ENCODE measurements around the gene EXTL2. TPM values are rescaled to one million over a fixed set of nuclear protein-coding genes. Genes with fewer than 3 reads are reported as not detected.

Gene EXTL2
- total and polyA plus RNA-seq, 10 of the 15 experiments (the other 5 are each of a cell fraction or from before 2014, with no cell fraction given): 10.2 to 51.1 (median 16.2) TPM

DNA sequence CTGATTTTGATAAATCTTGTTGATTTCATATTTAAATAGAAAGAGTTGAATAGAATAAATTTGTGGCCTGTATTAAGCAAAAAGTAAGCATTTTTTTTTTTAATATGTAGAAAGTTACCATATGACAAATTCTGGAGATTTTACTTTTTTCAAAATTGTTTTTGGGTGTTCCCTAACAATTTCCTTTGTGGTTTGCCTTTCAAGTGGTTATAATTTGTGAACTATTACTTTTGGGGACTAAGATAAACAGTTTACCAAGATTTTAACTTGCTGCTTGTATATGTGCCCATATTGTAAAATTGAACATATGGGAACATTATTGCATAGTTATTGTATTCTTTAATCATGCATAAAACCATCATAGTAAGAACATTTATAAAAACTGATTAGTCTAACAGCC is 35.9 kb upstream of the EXTL2 start:
- no peaks in the 10 kb centered on the region for H4K20me1 ChIP-seq (ENCODE audit: control insufficient read depth, insufficient read depth)
- ChIA-PET RAD21 (ENCODE audit: unreplicated experiment) (interaction anchor here (1.3 to 1.6 kb wide), 3 partner anchors 10 to 507 kb away, joined by 3 to 10 read pairs (median 5); no protein-coding TSS in a partner anchor), POLR2A (no interaction called here), CTCF (interaction anchor here (1.2 to 1.5 kb wide), 3 partner anchors 308 to 415 kb away, joined by 3 to 7 read pairs (median 4); no protein-coding TSS in a partner anchor), SMC1A (ENCODE audit: uncharacterized antibody, unreplicated experiment) (interaction anchor here (1.0 to 2.0 kb wide), 4 partner anchors 303 to 456 kb away, joined by 3 to 10 read pairs (median 3); no protein-coding TSS in a partner anchor)
- H3K27me3 ChIP-seq (replicated peaks in 1 of 2; ENCODE audit: control insufficient read depth in 2 of 2, insufficient read depth in 2 of 2, low read length in 1 of 2): no peaks in the 10 kb centered on the region
- no peak for ATAC-seq
- no peak for DNase-seq (ENCODE audit: low read depth, low spot score)
- no peak for TF ChIP-seq ZBED1 (IDR thresholded peaks at IDR 0.05; ENCODE audit: borderline replicate concordance)
- no peak for TF ChIP-seq MTA2 (IDR thresholded peaks at IDR 0.05; ENCODE audit: low read depth)
- H3K79me2 ChIP-seq (ENCODE audit: control insufficient read depth, insufficient read depth, low read length): no peaks in the 10 kb centered on the region
- H2AFZ ChIP-seq (ENCODE audit: control insufficient read depth, low read depth, low read length): no peak overlapping the region
- no peak overlapping the region for H3K9ac ChIP-seq (ENCODE audit: control insufficient read depth, insufficient read depth, low read length)
- intact Hi-C loops (cut with micrococcal nuclease; ENCODE audit: unreplicated experiment): no loop called here
- in situ Hi-C loops (cut with MboI): no loop called here
- no peak for FAIRE-seq
- H3K36me3 ChIP-seq (ENCODE audit: control insufficient read depth in 2 of 2, insufficient read depth in 2 of 2, low read length in 1 of 2): peaks cover 0 to 18% of the 10 kb centered on the region in 2 experiments
- H3K4me2 ChIP-seq (ENCODE audit: control insufficient read depth, insufficient read depth): no peak overlapping the region
- no peak overlapping the region for H3K4me3 ChIP-seq
- H3K4me1 ChIP-seq (ENCODE audit: control insufficient read depth, insufficient read depth, low read length): peaks cover 6% of the 10 kb centered on the region; the same call in 1 of the 2 replicates
- no TSS peak for BruUV-seq (replicated peaks)
- no peak overlapping the region for H3K27ac ChIP-seq (ENCODE audit: control insufficient read depth, insufficient read depth)
- no peaks in the 10 kb centered on the region for H3K9me3 ChIP-seq (replicated peaks; ENCODE audit: control insufficient read depth, insufficient read depth, low read length)

DNA sequence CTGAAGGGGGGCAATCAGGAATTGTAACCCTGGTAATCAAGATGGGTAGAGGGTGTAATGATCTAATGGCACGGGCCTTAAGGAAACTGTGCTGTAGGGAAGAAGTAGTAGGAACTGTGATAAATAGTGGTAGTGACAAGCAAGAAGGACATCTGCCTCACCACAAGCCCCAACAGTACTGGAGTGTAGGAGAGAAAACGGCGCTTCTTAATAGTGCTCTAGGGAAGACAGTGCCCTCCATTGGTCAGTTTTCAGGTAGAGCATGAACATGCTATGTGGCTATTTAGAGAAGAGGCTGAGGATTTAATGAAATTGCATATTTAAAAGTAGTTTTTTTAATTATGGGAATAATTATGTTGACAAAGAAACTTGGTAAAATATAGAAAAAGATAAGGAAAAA is 33.5 kb upstream of the EXTL2 start:
- H3K4me3 ChIP-seq: no peak overlapping the region
- no peak overlapping the region for H3K4me2 ChIP-seq (ENCODE audit: control insufficient read depth, insufficient read depth)
- H3K9ac ChIP-seq (ENCODE audit: control insufficient read depth, insufficient read depth, low read length): no peak overlapping the region
- DNase-seq (ENCODE audit: low read depth, low spot score) (no peak), ATAC-seq (peak; percentile 47; the same call in 2 of the 3 replicates), FAIRE-seq (no peak)
- ChIA-PET POLR2A (no interaction called here), SMC1A (ENCODE audit: uncharacterized antibody, unreplicated experiment) (interaction anchor here (0.7 to 7.8 kb wide), 4 partner anchors 319 to 510 kb away, joined by 3 to 102 read pairs (median 4); no protein-coding TSS in a partner anchor), RAD21 (ENCODE audit: unreplicated experiment) (interaction anchor here (1.9 kb wide), 1 partner anchor 311 kb away, joined by 9 read pairs; no protein-coding TSS in a partner anchor), CTCF (interaction anchor here (0.8 to 1.6 kb wide), 5 partner anchors 10 to 361 kb away, joined by 3 to 5 read pairs (median 4); no protein-coding TSS in a partner anchor)
- in situ Hi-C loops (cut with MboI) (loop anchor here (10.0 kb wide), 1 partner anchor 507 kb away; no protein-coding TSS in a partner anchor), intact Hi-C loops (cut with micrococcal nuclease; ENCODE audit: unreplicated experiment) (no loop called here)
- H3K27me3 ChIP-seq (replicated peaks in 1 of 2; ENCODE audit: control insufficient read depth in 2 of 2, insufficient read depth in 2 of 2, low read length in 1 of 2): no peaks in the 10 kb centered on the region
- H3K4me1 ChIP-seq (ENCODE audit: control insufficient read depth, insufficient read depth, low read length): peaks cover 4% of the 10 kb centered on the region; the same call in 1 of the 2 replicates
- no TSS peak for BruUV-seq (replicated peaks)
- 97% methylated on average over 3 of the region's 3 CpGs for WGBS (ENCODE audit: insufficient coverage, insufficient replicate concordance, low lambda C conversion rate, missing lambda C conversion rate)
- H3K79me2 ChIP-seq (ENCODE audit: control insufficient read depth, insufficient read depth, low read length): no peaks in the 10 kb centered on the region
- H4K20me1 ChIP-seq (ENCODE audit: control insufficient read depth, insufficient read depth): no peaks in the 10 kb centered on the region
- no peak overlapping the region for H2AFZ ChIP-seq (ENCODE audit: control insufficient read depth, low read depth, low read length)
- H3K9me3 ChIP-seq (replicated peaks; ENCODE audit: control insufficient read depth, insufficient read depth, low read length): no peaks in the 10 kb centered on the region
- H3K36me3 ChIP-seq (ENCODE audit: control insufficient read depth in 2 of 2, insufficient read depth in 2 of 2, low read length in 1 of 2): peaks cover 0 to 20% of the 10 kb centered on the region in 2 experiments
- no peak overlapping the region for H3K27ac ChIP-seq (ENCODE audit: control insufficient read depth, insufficient read depth)
- no peak for TF ChIP-seq CBX5 (IDR thresholded peaks at IDR 0.05; ENCODE audit: low read depth)
- TF ChIP-seq, protein P1, sequence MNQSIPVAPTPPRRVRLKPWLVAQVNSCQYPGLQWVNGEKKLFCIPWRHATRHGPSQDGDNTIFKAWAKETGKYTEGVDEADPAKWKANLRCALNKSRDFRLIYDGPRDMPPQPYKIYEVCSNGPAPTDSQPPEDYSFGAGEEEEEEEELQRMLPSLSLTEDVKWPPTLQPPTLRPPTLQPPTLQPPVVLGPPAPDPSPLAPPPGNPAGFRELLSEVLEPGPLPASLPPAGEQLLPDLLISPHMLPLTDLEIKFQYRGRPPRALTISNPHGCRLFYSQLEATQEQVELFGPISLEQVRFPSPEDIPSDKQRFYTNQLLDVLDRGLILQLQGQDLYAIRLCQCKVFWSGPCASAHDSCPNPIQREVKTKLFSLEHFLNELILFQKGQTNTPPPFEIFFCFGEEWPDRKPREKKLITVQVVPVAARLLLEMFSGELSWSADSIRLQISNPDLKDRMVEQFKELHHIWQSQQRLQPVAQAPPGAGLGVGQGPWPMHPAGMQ (IDR thresholded peaks at IDR 0.05; ENCODE audit: borderline replicate concordance): no peak
- no peak for TF ChIP-seq JUNB (IDR thresholded peaks at IDR 0.05)
- no peak for TF ChIP-seq NFXL1 (IDR thresholded peaks at IDR 0.05; ENCODE audit: borderline replicate concordance)
- TF ChIP-seq BACH1 (IDR thresholded peaks at IDR 0.05; ENCODE audit: borderline replicate concordance): no peak
- no peak for TF ChIP-seq HDAC2 (IDR thresholded peaks at IDR 0.05)
- TF ChIP-seq, protein P2, sequence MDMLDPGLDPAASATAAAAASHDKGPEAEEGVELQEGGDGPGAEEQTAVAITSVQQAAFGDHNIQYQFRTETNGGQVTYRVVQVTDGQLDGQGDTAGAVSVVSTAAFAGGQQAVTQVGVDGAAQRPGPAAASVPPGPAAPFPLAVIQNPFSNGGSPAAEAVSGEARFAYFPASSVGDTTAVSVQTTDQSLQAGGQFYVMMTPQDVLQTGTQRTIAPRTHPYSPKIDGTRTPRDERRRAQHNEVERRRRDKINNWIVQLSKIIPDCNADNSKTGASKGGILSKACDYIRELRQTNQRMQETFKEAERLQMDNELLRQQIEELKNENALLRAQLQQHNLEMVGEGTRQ (IDR thresholded peaks at IDR 0.05; ENCODE audit: borderline replicate concordance, low read depth, low read length): no peak
- TF ChIP-seq KLF5 (IDR thresholded peaks at IDR 0.05; ENCODE audit: partially characterized antibody): no peak
- no peak for TF ChIP-seq PML (IDR thresholded peaks at IDR 0.05; ENCODE audit: low read length)
- TF ChIP-seq EGR1 (IDR thresholded peaks at IDR 0.05; ENCODE audit: borderline replicate concordance in 1 of 2, low read depth in 2 of 2, low read length in 2 of 2): no peak
- TF ChIP-seq POU2F2 (IDR thresholded peaks at IDR 0.05; ENCODE audit: borderline replicate concordance, low read depth, low read length): no peak
